Spleen (tissue), 11 donors: ENCODE data around the gene PXT1. TPM values are rescaled to one million over a fixed set of nuclear protein-coding genes. Genes with fewer than 3 reads are reported as not detected.

ENCODE experiments used
- DNase-seq: peaks from one replicate; pipeline ENCODE4 v3.0.0-alpha.2; 2020
- H3K27ac ChIP-seq, 8 donors: fragments of 200-600 bp; sonication (generic) in 7 of 8; 1 replicate in 4 of 8; 2 replicates in 4 of 8; pipeline versions ENCODE4 v1.5.0 to v1.8.0; 2016 to 2021; ENCODE audit warnings: inconsistent platforms in 4 of 8, mild to moderate bottlenecking in 4 of 8, moderate library complexity in 1 of 8
- H3K27me3 ChIP-seq, 7 donors: fragments of 200-600 bp; sonication (generic) in 6 of 7; replicated peaks in 1 of 7; 1 replicate in 4 of 7; 2 replicates in 3 of 7; pipeline versions ENCODE4 v1.5.0 to v1.8.0; 2016 to 2021; ENCODE audit warnings: inconsistent platforms in 3 of 7, mild to moderate bottlenecking in 1 of 7
- H3K36me3 ChIP-seq, 6 donors: fragments of 200-600 bp; sonication (generic) in 5 of 6; 1 replicate in 4 of 6; 2 replicates in 2 of 6; pipeline versions ENCODE4 v1.5.0 to v1.8.0; 2016 to 2021; ENCODE audit warnings: inconsistent platforms in 2 of 6
- H3K4me1 ChIP-seq, 6 donors: fragments of 200-600 bp; sonication (generic) in 5 of 6; 1 replicate in 3 of 6; 2 replicates in 3 of 6; pipeline versions ENCODE4 v1.5.0 to v1.8.0; 2016 to 2021; ENCODE audit warnings: inconsistent platforms in 3 of 6
- H3K4me3 ChIP-seq, 8 donors: fragments of 200-600 bp; sonication (generic) in 7 of 8; 1 replicate in 4 of 8; 2 replicates in 4 of 8; pipeline versions ENCODE4 v1.5.0 to v1.8.0; 2016 to 2021; ENCODE audit warnings: inconsistent platforms in 4 of 8, mild to moderate bottlenecking in 4 of 8, moderate library complexity in 2 of 8
- H3K9me3 ChIP-seq, 8 donors: fragments of 200-600 bp; sonication (generic) in 7 of 8; 1 replicate in 4 of 8; 2 replicates in 4 of 8; pipeline versions ENCODE4 v1.5.0 to v1.8.0; 2016 to 2021; ENCODE audit warnings: inconsistent platforms in 4 of 8
- CTCF ChIP-seq, 11 experiments: fragments of 200-600 bp in 7 of 11; fragments of 450-650 bp in 4 of 11; sonication (generic) in 4 of 11; IDR thresholded peaks in 8 of 11; conservative IDR thresholded peaks in 3 of 11; 1 replicate in 7 of 11; 2 replicates in 4 of 11; pipeline versions ENCODE4 v1.4.0 to v1.8.0; 2016 to 2021; ENCODE audit warnings: antibody characterized with exemption in 11 of 11, inconsistent platforms in 4 of 11, mild to moderate bottlenecking in 1 of 11
- POLR2A ChIP-seq, 3 donors: fragments of 450-650 bp; IDR thresholded peaks; one replicate each; pipeline ENCODE4 v1.5.1; 2017; ENCODE audit warnings: antibody characterized with exemption in 3 of 3, mild to moderate bottlenecking in 1 of 3
- POLR2AphosphoS5 ChIP-seq, 3 donors: sonication (generic); formaldehyde crosslinking; IDR thresholded peaks; one replicate each; pipeline ENCODE4 v1.5.1; 2017; ENCODE audit warnings: antibody characterized with exemption in 3 of 3
- WGBS, 5 donors: extraction: QIAGEN DNeasy Blood & Tissue Kit in 3 of 5; methylation state at CpG; one replicate each; pipeline versions ENCODE4 v1.1.5 to v1.1.7; 2013 to 2018; 5-methylcytosine and 5-hydroxymethylcytosine counted together
- intact Hi-C: fragments of 100-400 bp; cut with DNase I; formaldehyde crosslinking; loops from one replicate; pipeline ENCODE4 v1.15.0; 2023; ENCODE audit warnings: low total_unique reads
- polyA plus RNA-seq, 3 donors: library from polyadenylated mRNA; stranded (reverse); fragments of 200-250 nt; gene quantifications; one replicate each; pipeline ENCODE4 v1.2.1, GENCODE V29; 2013
- total RNA-seq, 7 donors: library from RNA; depleted of rRNA in 3 of 7; stranded (reverse); fragments of >200 nt in 3 of 7; fragmentation: NEBNext Ultra II Directional in 4 of 7; extraction: Animal tissue kit (Norgen Biotek cat#: 25700) in 4 of 7; gene quantifications; one replicate each; pipeline versions ENCODE4 v1.1.0 to v1.2.1, GENCODE V29; 2016 to 2021
- donor health status: healthy with polysubstance abuse.
- donor health status: DM: no; HTN: no; CAD: no; lungs with moderate emphysema.
- donor health status: DM: no; HTN: no; CAD: no.
- donor health status: Bipolar disorder and iron deficiency.
- donor health status: healthy.
- donor health status: DM: no; HTN: no; CAD: no.
- donor health status: DM: yes; HTN: yes; CAD: no.

Gene PXT1
- total and polyA plus RNA-seq, 10 donors: 0.49 TPM; not detected in 9

GRCh38 chr6:36362551-36363370, 79.9 kb downstream of the PXT1 start:
- DNase-seq: peak; percentile 81

GRCh38 chr6:36361071-36361470, 81.6 kb downstream of the PXT1 start:
- H3K9me3 ChIP-seq: no peaks in the 10 kb centered on the region
- no peak for DNase-seq
- no peak overlapping the region for H3K4me3 ChIP-seq
- no peak for TF ChIP-seq POLR2A (IDR thresholded peaks at IDR 0.05)
- TF ChIP-seq CTCF (IDR thresholded peaks at IDR 0.05 in 8 of 11, conservative IDR thresholded peaks at IDR 0.05 in 3 of 11): no peak
- no peak for TF ChIP-seq POLR2AphosphoS5 (IDR thresholded peaks at IDR 0.05)
- peaks cover 0 to 13% (median 0%) of the 10 kb centered on the region in 6 donors for H3K36me3 ChIP-seq
- peaks cover 0 to 52% (median 31%) of the 10 kb centered on the region in 6 donors for H3K4me1 ChIP-seq
- intact Hi-C loops: loop anchor here (10.0 kb wide), 1 partner anchor 336 kb away; the partner anchor contains the start of genes MAPK14 and SLC26A8
- 82 to 93% (median 89%) methylated on average over 11 of the region's 11 CpGs for WGBS, 5 donors
- H3K27ac ChIP-seq: no peak overlapping the region
- peaks cover 0 to 10% (median 0%) of the 10 kb centered on the region in 7 donors for H3K27me3 ChIP-seq

More at GRCh38 chr6:36362551-36363370, 79.9 kb downstream of the PXT1 start:
- H3K4me3 ChIP-seq: no peak overlapping the region
- peaks cover 0 to 30% (median 0%) of the 10 kb centered on the region in 6 donors for H3K36me3 ChIP-seq
- H3K27ac ChIP-seq: peak overlapping the region in 1 of 8 donors; percentile 54
- no peak for TF ChIP-seq POLR2A (IDR thresholded peaks at IDR 0.05)
- no peak for TF ChIP-seq CTCF (IDR thresholded peaks at IDR 0.05 in 8 of 11, conservative IDR thresholded peaks at IDR 0.05 in 3 of 11)
- TF ChIP-seq POLR2AphosphoS5 (IDR thresholded peaks at IDR 0.05): no peak
- H3K9me3 ChIP-seq: no peaks in the 10 kb centered on the region
- intact Hi-C loops: loop anchor here (10.0 kb wide), 1 partner anchor 338 kb away; the partner anchor contains the start of genes MAPK14 and SLC26A8
- H3K27me3 ChIP-seq: peaks cover 0 to 4% (median 0%) of the 10 kb centered on the region in 7 donors
- 67 to 89% (median 77%) methylated on average over 23 to 25 of the region's 25 CpGs for WGBS, 5 donors
- H3K4me1 ChIP-seq: peaks cover 0 to 57% (median 36%) of the 10 kb centered on the region in 6 donors

- Histone ChIP-seq H3K4me1 (peaks cover 0 to 51% (median 30%) of the 10 kb centered on the region in 6 donors), H3K27ac (no peak overlapping the region), H3K9me3 (no peaks in the 10 kb centered on the region), H3K36me3 (peaks cover 0 to 12% (median 0%) of the 10 kb centered on the region in 6 donors), H3K27me3 (peaks cover 0 to 14% (median 0%) of the 10 kb centered on the region in 7 donors), H3K4me3 (no peak overlapping the region)
- peak; percentile 91 for DNase-seq
- 20 to 26% (median 25%) methylated on average over 8 to 10 of the region's 10 CpGs for WGBS, 5 donors
- peak; percentile 74 to 90 (median 85) for TF ChIP-seq CTCF (IDR thresholded peaks at IDR 0.05 in 8 of 11, conservative IDR thresholded peaks at IDR 0.05 in 3 of 11)
- TF ChIP-seq POLR2A (IDR thresholded peaks at IDR 0.05): no peak
- intact Hi-C loops: loop anchor here (10.0 kb wide), 1 partner anchor 336 kb away; the partner anchor contains the start of genes MAPK14 and SLC26A8
These were observed 82.2 kb downstream of the PXT1 start for GRCh38 chr6:36360241-36361054.
